SH-SY5Y (cell line): ENCODE data around the gene CDK19.

Source experiments
- GATA2 ChIP-seq: IDR thresholded peaks from 2 replicates; pipeline ENCODE4 v1.6.1; 2011; ENCODE audit warnings: mild to moderate bottlenecking, low read depth, low read length
- GATA3 ChIP-seq: IDR thresholded peaks from 2 replicates; pipeline ENCODE4 v1.6.1; 2011; ENCODE audit warnings: low read depth, mild to moderate bottlenecking, low read length, moderate library complexity

GRCh38 chr6:110781522-110782214 lies 33.6 kb downstream of the CDK19 start:
- TF ChIP-seq GATA3 (no peak), GATA2 (no peak)
